Measurements from ENCODE around the gene STRC.
"Not testable (repeated sequence)": the region's sequence is repeated elsewhere in the genome, so short reads cannot be mapped to it uniquely, and the experiment has no call there.

GRCh38 chr15:43600200-43600599 is 18.4 kb downstream of the STRC start:
- not testable (repeated sequence) for TF ChIP-seq CTCF (IDR thresholded peaks at IDR 0.05; ENCODE audit: low read depth, low read length, poor library complexity, severe bottlenecking); EZH2phosphoT487 (IDR thresholded peaks at IDR 0.05; ENCODE audit: borderline replicate concordance, low read length)
